PC-3 (cell line): ENCODE results near the gene SMIM13. TPM values are rescaled to one million over a fixed set of nuclear protein-coding genes. Genes with fewer than 3 reads are reported as not detected.

ENCODE experiments used
- ATAC-seq: fragments of 200-7000 bp; cut with Tn5 transposase; 2 replicates; pipeline ENCODE4 v1.9.1; 2020; ENCODE audit warnings: mild to moderate bottlenecking, moderate library complexity
- BruUV-seq: library from RNA; stranded (reverse); fragments of 400-500 nt; replicated peaks from 2 replicates; lab custom pipeline; 2021; lab: Mats Ljungman, UMichigan
- CTCF ChIA-PET: fragments of 300-600 bp; sonication (Branson Sonifier 250); formaldehyde crosslinking; loops from one replicate; lab custom pipeline; 2022; ENCODE audit warnings: antibody characterized with exemption; lab: Charles Lee
- POLR2A ChIA-PET: fragments of 300-600 bp; sonication (Branson Sonifier 250); formaldehyde crosslinking; loops from one replicate; lab custom pipeline; 2022; ENCODE audit warnings: antibody characterized with exemption; ENCODE audit not compliant: unreplicated experiment; lab: Charles Lee
- DNase-seq: peaks from one replicate; pipeline ENCODE4 v3.0.0-alpha.2; 2015
- H2AFZ ChIP-seq: fragments of 300-600 bp; sonication (generic); 2 replicates; pipeline ENCODE4 v1.6.0; 2016; ENCODE audit warnings: antibody characterized with exemption, low read length
- H3F3A ChIP-seq: fragments of 300-600 bp; sonication (generic); one replicate; pipeline ENCODE4 v1.6.0; 2017; ENCODE audit warnings: antibody characterized with exemption, low read length, control low read depth, mild to moderate bottlenecking; ENCODE audit not compliant: unreplicated experiment
- H3K27ac ChIP-seq: fragments of 300-600 bp; sonication (generic); 2 replicates; pipeline ENCODE4 v1.5.1; 2016; ENCODE audit warnings: mild to moderate bottlenecking, low read length
- H3K27me3 ChIP-seq: fragments of 300-600 bp; sonication (generic); 2 replicates; pipeline ENCODE4 v1.6.1; 2016; ENCODE audit warnings: low read length, mixed read lengths
- H3K36me3 ChIP-seq: fragments of 300-600 bp; sonication (generic); 2 replicates; pipeline ENCODE4 v1.6.1; 2016; ENCODE audit warnings: low read depth, mixed run types, low read length, mixed read lengths
- H3K4me1 ChIP-seq: fragments of 300-600 bp; sonication (generic); 2 replicates; pipeline ENCODE4 v1.5.1; 2016; ENCODE audit warnings: low read length; ENCODE audit not compliant: insufficient read depth
- H3K4me2 ChIP-seq: fragments of 300-600 bp; sonication (generic); 2 replicates; pipeline ENCODE4 v1.6.0; 2016; ENCODE audit warnings: low read length
- H3K4me3 ChIP-seq: fragments of 300-600 bp; sonication (generic); 2 replicates; pipeline ENCODE4 v1.5.1; 2016; ENCODE audit warnings: mild to moderate bottlenecking, low read length, mixed read lengths
- H3K79me2 ChIP-seq: fragments of 300-600 bp; sonication (generic); 2 replicates; pipeline ENCODE4 v1.6.1; 2017; ENCODE audit warnings: low read length, mixed read lengths
- H3K9ac ChIP-seq: fragments of 300-600 bp; sonication (generic); 2 replicates; pipeline ENCODE4 v1.6.0; 2016; ENCODE audit warnings: mild to moderate bottlenecking, low read length
- H3K9me2 ChIP-seq: fragments of 300-600 bp; sonication (generic); replicated peaks from 2 replicates; pipeline ENCODE4 v1.6.1; 2016; ENCODE audit warnings: mixed run types, low read length, mixed read lengths
- H3K9me3 ChIP-seq: fragments of 300-600 bp; sonication (generic); 2 replicates; pipeline ENCODE4 v1.6.1; 2016; ENCODE audit warnings: low read length, mixed read lengths
- H4K20me1 ChIP-seq: fragments of 300-600 bp; sonication (generic); 2 replicates; pipeline ENCODE4 v1.6.1; 2016; ENCODE audit warnings: low read length, mixed read lengths
- CTCF ChIP-seq: fragments of 300-600 bp; sonication (generic); conservative IDR thresholded peaks from 2 replicates; pipeline ENCODE4 v1.5.1; 2017; ENCODE audit warnings: antibody characterized with exemption, low read depth, mild to moderate bottlenecking, low read length
- EZH2 ChIP-seq: fragments of 300-600 bp; sonication (generic); IDR thresholded peaks from one replicate; pipeline ENCODE4 v1.6.1; 2017; ENCODE audit warnings: antibody characterized with exemption, mild to moderate bottlenecking, low read length; ENCODE audit not compliant: unreplicated experiment
- EZH2phosphoT487 ChIP-seq: fragments of 300-600 bp; sonication (generic); IDR thresholded peaks from 2 replicates; pipeline ENCODE4 v1.6.1; 2018; ENCODE audit warnings: mild to moderate bottlenecking, antibody characterized with exemption, low read length, borderline replicate concordance
- intact Hi-C: fragments of 100-400 bp; cut with micrococcal nuclease; formaldehyde crosslinking; loops from 2 replicates; pipeline ENCODE4 v1.9.0; 2023
- total RNA-seq: library from RNA; depleted of rRNA; stranded (reverse); fragments of >200 nt; gene quantifications from 2 replicates; pipeline ENCODE4 v1.2.3, GENCODE V29; 2014

SMIM13 gene
- total RNA-seq, 1 experiment from 2014 or later: 9.0 TPM

- ATAC-seq (no peak), DNase-seq (no peak)
- Histone ChIP-seq H4K20me1 (no peaks in the 10 kb centered on the region), H3K9ac (no peak overlapping the region), H3K79me2 (no peaks in the 10 kb centered on the region), H3K27me3 (no peaks in the 10 kb centered on the region), H3K27ac (no peak overlapping the region), H2AFZ (no peak overlapping the region), H3K36me3 (no peaks in the 10 kb centered on the region), H3K4me1 (no peaks in the 10 kb centered on the region), H3K9me3 (no peaks in the 10 kb centered on the region), H3K4me3 (no peak overlapping the region), H3F3A (no peaks in the 10 kb centered on the region), H3K9me2 (no peaks in the 10 kb centered on the region), H3K4me2 (no peak overlapping the region)
- ChIA-PET CTCF (no interaction called here), POLR2A (no interaction called here)
- TF ChIP-seq EZH2 (no peak), CTCF (no peak), EZH2phosphoT487 (no peak)
- no TSS peak for BruUV-seq
- intact Hi-C loops: no loop called here
These were observed 21.5 kb upstream of the SMIM13 start for GRCh38 chr6:11072101-11072500.

GRCh38 chr6:11076540-11076939 lies 17.1 kb upstream of the SMIM13 start:
- Histone ChIP-seq H3K4me3 (no peak overlapping the region), H3K9ac (no peak overlapping the region), H3K4me1 (no peaks in the 10 kb centered on the region), H3K4me2 (no peak overlapping the region), H2AFZ (no peak overlapping the region), H3K27ac (no peak overlapping the region), H3K27me3 (no peaks in the 10 kb centered on the region), H3F3A (no peaks in the 10 kb centered on the region), H3K9me2 (no peaks in the 10 kb centered on the region), H4K20me1 (no peaks in the 10 kb centered on the region), H3K36me3 (no peaks in the 10 kb centered on the region), H3K79me2 (no peaks in the 10 kb centered on the region), H3K9me3 (no peaks in the 10 kb centered on the region)
- ATAC-seq: no peak
- intact Hi-C loops: no loop called here
- ChIA-PET POLR2A (no interaction called here), CTCF (no interaction called here)
- no TSS peak for BruUV-seq
- no peak for DNase-seq
- TF ChIP-seq CTCF (no peak), EZH2phosphoT487 (no peak), EZH2 (no peak)

GRCh38 chr6:11078266-11078665 lies 15.4 kb upstream of the SMIM13 start:
- intact Hi-C loops: no loop called here
- ChIA-PET CTCF (no interaction called here), POLR2A (no interaction called here)
- no peaks in the 10 kb centered on the region for H4K20me1 ChIP-seq
- H3K27ac ChIP-seq: no peak overlapping the region
- no peaks in the 10 kb centered on the region for H3K9me3 ChIP-seq
- H3K9me2 ChIP-seq: no peaks in the 10 kb centered on the region
- TF ChIP-seq CTCF (no peak), EZH2phosphoT487 (no peak), EZH2 (no peak)
- no peak overlapping the region for H3K4me3 ChIP-seq
- BruUV-seq: no TSS peak
- no peaks in the 10 kb centered on the region for H3F3A ChIP-seq
- H3K79me2 ChIP-seq: no peaks in the 10 kb centered on the region
- H3K27me3 ChIP-seq: no peaks in the 10 kb centered on the region
- no peak for DNase-seq
- H3K36me3 ChIP-seq: no peaks in the 10 kb centered on the region
- ATAC-seq: no peak
- no peaks in the 10 kb centered on the region for H3K4me1 ChIP-seq
- H2AFZ ChIP-seq: no peak overlapping the region
- H3K9ac ChIP-seq: no peak overlapping the region
- no peak overlapping the region for H3K4me2 ChIP-seq
